Measurements from ENCODE around the gene PPFIBP1. TPM values are rescaled to one million over a fixed set of nuclear protein-coding genes. Genes with fewer than 3 reads are reported as not detected.
"Not testable (repeated sequence)": the region's sequence is repeated elsewhere in the genome, so short reads cannot be mapped to it uniquely, and the experiment has no call there.

PPFIBP1 gene
- total and polyA plus RNA-seq, 2 experiments from 2014 or later = 23.9 to 38.6 TPM

DNA sequence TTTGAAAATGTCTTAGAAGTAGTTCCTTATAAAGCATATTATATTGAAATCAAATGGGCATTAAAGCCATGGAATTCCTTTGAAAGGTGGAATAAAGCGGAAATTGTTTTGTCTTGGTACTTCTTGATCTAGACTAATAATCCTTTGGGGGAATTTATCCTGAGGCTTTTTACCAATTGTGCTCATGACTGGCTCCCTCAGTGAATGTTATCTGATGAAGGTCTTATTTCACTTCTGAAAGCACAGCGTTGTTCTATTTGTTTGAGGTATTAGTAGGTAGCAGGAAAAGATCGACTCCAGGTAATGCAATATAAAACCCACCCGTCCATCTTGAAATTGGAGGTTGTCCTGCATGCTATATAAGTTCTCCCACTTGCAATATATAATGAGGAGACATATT is 64.8 kb downstream of the PPFIBP1 start:
- TF ChIP-seq, protein P1, sequence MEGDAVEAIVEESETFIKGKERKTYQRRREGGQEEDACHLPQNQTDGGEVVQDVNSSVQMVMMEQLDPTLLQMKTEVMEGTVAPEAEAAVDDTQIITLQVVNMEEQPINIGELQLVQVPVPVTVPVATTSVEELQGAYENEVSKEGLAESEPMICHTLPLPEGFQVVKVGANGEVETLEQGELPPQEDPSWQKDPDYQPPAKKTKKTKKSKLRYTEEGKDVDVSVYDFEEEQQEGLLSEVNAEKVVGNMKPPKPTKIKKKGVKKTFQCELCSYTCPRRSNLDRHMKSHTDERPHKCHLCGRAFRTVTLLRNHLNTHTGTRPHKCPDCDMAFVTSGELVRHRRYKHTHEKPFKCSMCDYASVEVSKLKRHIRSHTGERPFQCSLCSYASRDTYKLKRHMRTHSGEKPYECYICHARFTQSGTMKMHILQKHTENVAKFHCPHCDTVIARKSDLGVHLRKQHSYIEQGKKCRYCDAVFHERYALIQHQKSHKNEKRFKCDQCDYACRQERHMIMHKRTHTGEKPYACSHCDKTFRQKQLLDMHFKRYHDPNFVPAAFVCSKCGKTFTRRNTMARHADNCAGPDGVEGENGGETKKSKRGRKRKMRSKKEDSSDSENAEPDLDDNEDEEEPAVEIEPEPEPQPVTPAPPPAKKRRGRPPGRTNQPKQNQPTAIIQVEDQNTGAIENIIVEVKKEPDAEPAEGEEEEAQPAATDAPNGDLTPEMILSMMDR (IDR thresholded peaks at IDR 0.05; ENCODE audit: poor library complexity) = no peak
- TF ChIP-seq EZH2phosphoT487 (IDR thresholded peaks at IDR 0.05; ENCODE audit: low read depth, severe bottlenecking, unreplicated experiment) = no peak
- TF ChIP-seq EZH2 (IDR thresholded peaks at IDR 0.05; ENCODE audit: borderline replicate concordance) = no peak
- no peak for DNase-seq (ENCODE audit: low spot score)
- Histone ChIP-seq H3K9me3 (ENCODE audit: low read depth) (no peaks in the 10 kb centered on the region), H3K4me3 (no peak overlapping the region), H3K9me2 (replicated peaks; ENCODE audit: insufficient read depth) (no peaks in the 10 kb centered on the region), H4K20me1 (ENCODE audit: insufficient read depth, poor library complexity, severe bottlenecking) (no peaks in the 10 kb centered on the region), H3K27ac (no peak overlapping the region), H3K27me3 (no peaks in the 10 kb centered on the region), H3K79me2 (peaks cover 56% of the 10 kb centered on the region), H3K4me1 (ENCODE audit: insufficient read depth) (no peaks in the 10 kb centered on the region), H2AFZ (no peak overlapping the region), H3K4me2 (no peak overlapping the region), H3K36me3 (replicated peaks; ENCODE audit: insufficient read depth, low read depth) (no peaks in the 10 kb centered on the region)
- WGBS (ENCODE audit: low lambda C conversion rate, missing lambda C conversion rate) = 42% methylated on average over 4 of the region's 4 CpGs

DNA sequence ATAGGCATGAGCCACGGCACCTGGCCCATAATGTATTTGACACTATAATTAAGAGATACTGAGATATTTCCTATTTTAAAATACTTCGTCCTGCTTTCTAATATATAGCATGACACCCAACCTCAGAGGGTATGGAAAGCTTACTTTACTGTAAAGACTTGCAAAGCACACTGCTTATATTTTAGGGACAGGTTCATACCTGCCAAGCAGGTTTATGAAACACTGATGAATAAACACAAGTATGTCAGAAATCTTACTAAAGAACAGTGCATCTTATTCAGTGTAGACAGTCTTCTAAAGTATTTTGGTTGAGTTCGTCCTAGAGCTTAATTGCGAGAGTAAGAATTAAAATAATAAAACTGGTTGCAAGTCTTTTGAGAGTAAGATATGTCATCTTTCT is 65.4 kb downstream of the PPFIBP1 start:
- no peak for DNase-seq (ENCODE audit: low spot score)
- TF ChIP-seq, protein P1 (IDR thresholded peaks at IDR 0.05; ENCODE audit: poor library complexity) = no peak
- TF ChIP-seq EZH2phosphoT487 (IDR thresholded peaks at IDR 0.05; ENCODE audit: low read depth, severe bottlenecking, unreplicated experiment) = no peak
- no peak for TF ChIP-seq EZH2 (IDR thresholded peaks at IDR 0.05; ENCODE audit: borderline replicate concordance)
- H3K9me3 ChIP-seq (ENCODE audit: low read depth) = no peaks in the 10 kb centered on the region
- H3K79me2 ChIP-seq = peaks cover 50% of the 10 kb centered on the region
- H3K36me3 ChIP-seq (replicated peaks; ENCODE audit: insufficient read depth, low read depth) = no peaks in the 10 kb centered on the region
- 91% methylated on average over 4 of the region's 4 CpGs for WGBS (ENCODE audit: low lambda C conversion rate, missing lambda C conversion rate)
- H3K27me3 ChIP-seq = no peaks in the 10 kb centered on the region
- no peak overlapping the region for H3K4me2 ChIP-seq
- H2AFZ ChIP-seq = no peak overlapping the region
- no peaks in the 10 kb centered on the region for H3K9me2 ChIP-seq (replicated peaks; ENCODE audit: insufficient read depth)
- H4K20me1 ChIP-seq (ENCODE audit: insufficient read depth, poor library complexity, severe bottlenecking) = no peaks in the 10 kb centered on the region
- H3K27ac ChIP-seq = no peak overlapping the region
- H3K4me3 ChIP-seq = no peak overlapping the region
- H3K4me1 ChIP-seq (ENCODE audit: insufficient read depth) = no peaks in the 10 kb centered on the region

DNA sequence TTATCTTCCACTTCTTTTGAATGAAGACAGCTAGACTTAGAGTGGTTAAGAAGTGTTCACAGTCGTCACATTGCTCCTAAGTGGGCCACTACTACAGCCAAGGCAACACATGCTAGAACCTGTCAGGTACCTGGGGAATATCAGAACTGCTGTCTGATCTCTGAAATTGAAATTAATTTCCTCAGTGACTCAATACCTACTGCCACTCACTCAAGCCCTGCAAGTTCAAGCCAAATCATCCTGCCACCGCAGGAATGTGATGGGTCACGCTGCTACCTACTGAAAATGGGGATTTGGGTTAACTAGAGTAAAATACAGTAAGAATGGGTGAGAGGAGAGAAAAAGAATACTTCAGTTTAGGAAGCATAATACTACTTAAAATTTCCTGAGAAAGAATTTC is 67.7 kb downstream of the PPFIBP1 start:
- not testable (repeated sequence) for H3K4me1 ChIP-seq (ENCODE audit: insufficient read depth); H4K20me1 ChIP-seq (ENCODE audit: insufficient read depth, poor library complexity, severe bottlenecking); H3K27ac ChIP-seq; H3K4me2 ChIP-seq; H3K27me3 ChIP-seq; H3K9me3 ChIP-seq (ENCODE audit: low read depth); H3K4me3 ChIP-seq; H3K9me2 ChIP-seq (replicated peaks; ENCODE audit: insufficient read depth); DNase-seq (ENCODE audit: low spot score); H2AFZ ChIP-seq; H3K36me3 ChIP-seq (replicated peaks; ENCODE audit: insufficient read depth, low read depth)
- 98% methylated on average over 3 of the region's 3 CpGs for WGBS (ENCODE audit: low lambda C conversion rate, missing lambda C conversion rate)
- H3K79me2 ChIP-seq = peaks cover 27% of the 10 kb centered on the region

DNA sequence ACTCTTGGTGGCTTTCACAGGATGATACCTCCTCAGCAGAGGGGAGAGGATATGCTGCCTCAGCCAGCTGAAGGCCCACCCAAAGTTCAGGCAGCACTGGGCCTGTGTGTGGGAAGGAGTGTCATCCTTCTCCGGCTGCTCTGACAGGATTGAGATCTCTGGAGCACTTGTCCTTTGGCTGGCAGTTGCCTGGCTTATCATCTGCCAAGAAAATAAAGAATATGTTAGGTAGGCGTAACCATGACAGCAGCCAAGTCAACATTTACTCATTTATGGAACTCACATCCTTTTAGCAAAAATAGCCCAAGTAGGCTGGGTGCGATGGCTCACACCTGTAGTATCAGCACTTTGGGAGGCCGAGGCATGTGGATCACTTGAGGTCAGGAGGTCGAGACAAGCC is 68.5 kb downstream of the PPFIBP1 start:
- no peaks in the 10 kb centered on the region for H3K9me2 ChIP-seq (replicated peaks; ENCODE audit: insufficient read depth)
- no peak overlapping the region for H2AFZ ChIP-seq
- no peaks in the 10 kb centered on the region for H3K9me3 ChIP-seq (ENCODE audit: low read depth)
- peaks cover 27% of the 10 kb centered on the region for H3K79me2 ChIP-seq
- H3K4me2 ChIP-seq = no peak overlapping the region
- H3K27ac ChIP-seq = no peak overlapping the region
- H4K20me1 ChIP-seq (ENCODE audit: insufficient read depth, poor library complexity, severe bottlenecking) = no peaks in the 10 kb centered on the region
- 85% methylated on average over 5 of the region's 5 CpGs for WGBS (ENCODE audit: low lambda C conversion rate, missing lambda C conversion rate)
- H3K4me1 ChIP-seq (ENCODE audit: insufficient read depth) = no peaks in the 10 kb centered on the region
- no peaks in the 10 kb centered on the region for H3K27me3 ChIP-seq
- DNase-seq (ENCODE audit: low spot score) = peak; percentile 21
- TF ChIP-seq, protein P1 (IDR thresholded peaks at IDR 0.05; ENCODE audit: poor library complexity) = no peak
- TF ChIP-seq EZH2phosphoT487 (IDR thresholded peaks at IDR 0.05; ENCODE audit: low read depth, severe bottlenecking, unreplicated experiment) = no peak
- no peak for TF ChIP-seq EZH2 (IDR thresholded peaks at IDR 0.05; ENCODE audit: borderline replicate concordance)
- no peak overlapping the region for H3K4me3 ChIP-seq
- no peaks in the 10 kb centered on the region for H3K36me3 ChIP-seq (replicated peaks; ENCODE audit: insufficient read depth, low read depth)

Measured in hepatocyte (in vitro differentiated cells).